ENCODE results near the gene COQ3. TPM values are rescaled to one million over a fixed set of nuclear protein-coding genes. Genes with fewer than 3 reads are reported as not detected.

The COQ3 gene
- total and polyA plus RNA-seq, 2 experiments from 2014 or later: 5.9 to 8.2 TPM

GRCh38 chr6:99390896-99391295 lies 3.1 kb downstream of the COQ3 start:
- Histone ChIP-seq H3K9me2 (replicated peaks; ENCODE audit: insufficient read depth) (no peaks in the 10 kb centered on the region), H3K4me2 (no peak overlapping the region), H3K9me3 (ENCODE audit: low read depth) (no peaks in the 10 kb centered on the region), H4K20me1 (ENCODE audit: insufficient read depth, poor library complexity, severe bottlenecking) (no peaks in the 10 kb centered on the region), H3K27me3 (no peaks in the 10 kb centered on the region), H3K4me3 (no peak overlapping the region), H3K36me3 (replicated peaks; ENCODE audit: insufficient read depth, low read depth) (no peaks in the 10 kb centered on the region), H3K4me1 (ENCODE audit: insufficient read depth) (peaks cover 5% of the 10 kb centered on the region), H3K27ac (no peak overlapping the region), H2AFZ (no peak overlapping the region), H3K79me2 (no peaks in the 10 kb centered on the region)
- WGBS (ENCODE audit: low lambda C conversion rate, missing lambda C conversion rate): 90% methylated on average over 3 of the region's 3 CpGs
- TF ChIP-seq CTCF (IDR thresholded peaks at IDR 0.05; ENCODE audit: poor library complexity) (no peak), EZH2phosphoT487 (IDR thresholded peaks at IDR 0.05; ENCODE audit: low read depth, severe bottlenecking, unreplicated experiment) (no peak), EZH2 (IDR thresholded peaks at IDR 0.05; ENCODE audit: borderline replicate concordance) (no peak)
- no peak for DNase-seq (ENCODE audit: low spot score)

- TF ChIP-seq EZH2 (IDR thresholded peaks at IDR 0.05; ENCODE audit: borderline replicate concordance): no peak
- no peak for TF ChIP-seq EZH2phosphoT487 (IDR thresholded peaks at IDR 0.05; ENCODE audit: low read depth, severe bottlenecking, unreplicated experiment)
- TF ChIP-seq CTCF (IDR thresholded peaks at IDR 0.05; ENCODE audit: poor library complexity): no peak
- H3K9me2 ChIP-seq (replicated peaks; ENCODE audit: insufficient read depth): no peaks in the 10 kb centered on the region
- H2AFZ ChIP-seq: no peak overlapping the region
- 75% methylated on average over 3 of the region's 3 CpGs for WGBS (ENCODE audit: low lambda C conversion rate, missing lambda C conversion rate)
- no peaks in the 10 kb centered on the region for H3K27me3 ChIP-seq
- H3K36me3 ChIP-seq (replicated peaks; ENCODE audit: insufficient read depth, low read depth): no peaks in the 10 kb centered on the region
- no peak overlapping the region for H3K27ac ChIP-seq
- no peaks in the 10 kb centered on the region for H4K20me1 ChIP-seq (ENCODE audit: insufficient read depth, poor library complexity, severe bottlenecking)
- H3K4me1 ChIP-seq (ENCODE audit: insufficient read depth): no peaks in the 10 kb centered on the region
- H3K79me2 ChIP-seq: no peaks in the 10 kb centered on the region
- no peak overlapping the region for H3K4me3 ChIP-seq
- H3K9me3 ChIP-seq (ENCODE audit: low read depth): no peaks in the 10 kb centered on the region
- no peak for DNase-seq (ENCODE audit: low spot score)
- no peak overlapping the region for H3K4me2 ChIP-seq
These were observed 9.5 kb downstream of the COQ3 start for GRCh38 chr6:99384507-99384906.

- Histone ChIP-seq H3K4me3 (no peak overlapping the region), H4K20me1 (ENCODE audit: insufficient read depth, poor library complexity, severe bottlenecking) (no peaks in the 10 kb centered on the region), H3K9me3 (ENCODE audit: low read depth) (no peaks in the 10 kb centered on the region), H3K27ac (no peak overlapping the region), H3K27me3 (no peaks in the 10 kb centered on the region), H3K9me2 (replicated peaks; ENCODE audit: insufficient read depth) (no peaks in the 10 kb centered on the region), H3K36me3 (replicated peaks; ENCODE audit: insufficient read depth, low read depth) (no peaks in the 10 kb centered on the region), H2AFZ (no peak overlapping the region), H3K79me2 (no peaks in the 10 kb centered on the region), H3K4me1 (ENCODE audit: insufficient read depth) (no peaks in the 10 kb centered on the region), H3K4me2 (no peak overlapping the region)
- DNase-seq (ENCODE audit: low spot score): no peak
- TF ChIP-seq EZH2phosphoT487 (IDR thresholded peaks at IDR 0.05; ENCODE audit: low read depth, severe bottlenecking, unreplicated experiment) (no peak), EZH2 (IDR thresholded peaks at IDR 0.05; ENCODE audit: borderline replicate concordance) (no peak), CTCF (IDR thresholded peaks at IDR 0.05; ENCODE audit: poor library complexity) (no peak)
These were observed 15.4 kb downstream of the COQ3 start for GRCh38 chr6:99378636-99379035.

- Histone ChIP-seq H3K4me2 (no peak overlapping the region), H3K27me3 (no peaks in the 10 kb centered on the region), H3K4me1 (ENCODE audit: insufficient read depth) (no peaks in the 10 kb centered on the region), H3K79me2 (no peaks in the 10 kb centered on the region), H3K36me3 (replicated peaks; ENCODE audit: insufficient read depth, low read depth) (no peaks in the 10 kb centered on the region), H4K20me1 (ENCODE audit: insufficient read depth, poor library complexity, severe bottlenecking) (no peaks in the 10 kb centered on the region), H2AFZ (no peak overlapping the region), H3K9me2 (replicated peaks; ENCODE audit: insufficient read depth) (no peaks in the 10 kb centered on the region), H3K4me3 (no peak overlapping the region), H3K9me3 (ENCODE audit: low read depth) (no peaks in the 10 kb centered on the region), H3K27ac (no peak overlapping the region)
- no peak for DNase-seq (ENCODE audit: low spot score)
- TF ChIP-seq CTCF (IDR thresholded peaks at IDR 0.05; ENCODE audit: poor library complexity) (no peak), EZH2 (IDR thresholded peaks at IDR 0.05; ENCODE audit: borderline replicate concordance) (no peak), EZH2phosphoT487 (IDR thresholded peaks at IDR 0.05; ENCODE audit: low read depth, severe bottlenecking, unreplicated experiment) (no peak)
These were observed 24.5 kb downstream of the COQ3 start for GRCh38 chr6:99369533-99369932.

Data from hepatocyte (in vitro differentiated cells).